Stimulated activated CD8-positive, alpha-beta memory T cell treated with anti-CD3 and anti-CD28 coated beads, Interleukin-4, amount 100 ng/mL, for 1 hour (primary cell): ENCODE data around the gene HDAC4.
"Not testable (repeated sequence)": the region's sequence is repeated elsewhere in the genome, so short reads cannot be mapped to it uniquely, and the experiment has no call there.

ENCODE experiments used
- DNase-seq, 2 donors: peaks; one replicate each; pipeline ENCODE4 v3.0.0-alpha.2; 2020; ENCODE audit warnings: low read depth in 2 of 2, low spot score in 1 of 2

Gene HDAC4

DNA sequence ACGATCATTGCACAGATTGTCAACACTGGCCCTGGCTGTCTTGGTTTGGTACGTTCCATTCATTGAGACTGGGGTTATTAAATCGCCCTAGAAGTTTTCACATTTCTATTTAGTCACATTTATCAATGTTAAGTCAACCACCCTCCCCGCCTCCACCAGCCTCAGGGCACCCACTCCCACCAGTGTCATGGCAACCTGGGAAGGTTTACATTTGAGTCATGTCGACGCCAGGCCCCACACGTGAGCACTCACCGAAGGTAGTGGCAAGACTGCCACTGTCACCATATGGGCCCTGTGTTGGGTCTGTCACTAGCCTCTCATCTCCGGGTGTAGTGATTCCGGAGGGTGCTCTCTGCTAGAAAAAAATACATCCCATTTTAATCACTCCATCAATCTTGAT, 358.8 kb downstream of the HDAC4 start:
- DNase-seq: no peak

GRCh38 chr2:239041062-239041461, 359.8 kb downstream of the HDAC4 start:
- no peak for DNase-seq

- no peak for DNase-seq
Measured at GRCh38 chr2:239040152-239040761, 360.6 kb downstream of the HDAC4 start.

DNA sequence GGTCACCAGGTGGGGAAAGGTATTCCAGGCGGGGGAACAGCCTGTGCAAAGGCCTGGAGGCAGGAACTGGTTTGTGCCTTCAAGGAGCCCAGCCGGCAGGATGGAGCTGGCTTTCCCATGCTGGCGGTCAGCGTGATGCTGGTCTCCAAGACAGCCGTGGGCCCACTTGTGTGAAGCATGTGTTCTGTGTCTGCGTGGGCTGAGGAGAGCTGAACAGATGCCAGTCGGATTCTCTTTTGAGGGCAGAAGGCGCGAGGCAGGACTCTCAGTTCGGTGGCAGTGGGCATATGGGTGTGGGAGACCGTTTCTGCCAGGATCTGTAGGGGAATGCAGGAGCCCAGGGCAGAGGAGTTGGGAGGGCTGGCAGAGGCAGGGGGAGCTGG, 361.4 kb downstream of the HDAC4 start:
- no peak for DNase-seq

DNA sequence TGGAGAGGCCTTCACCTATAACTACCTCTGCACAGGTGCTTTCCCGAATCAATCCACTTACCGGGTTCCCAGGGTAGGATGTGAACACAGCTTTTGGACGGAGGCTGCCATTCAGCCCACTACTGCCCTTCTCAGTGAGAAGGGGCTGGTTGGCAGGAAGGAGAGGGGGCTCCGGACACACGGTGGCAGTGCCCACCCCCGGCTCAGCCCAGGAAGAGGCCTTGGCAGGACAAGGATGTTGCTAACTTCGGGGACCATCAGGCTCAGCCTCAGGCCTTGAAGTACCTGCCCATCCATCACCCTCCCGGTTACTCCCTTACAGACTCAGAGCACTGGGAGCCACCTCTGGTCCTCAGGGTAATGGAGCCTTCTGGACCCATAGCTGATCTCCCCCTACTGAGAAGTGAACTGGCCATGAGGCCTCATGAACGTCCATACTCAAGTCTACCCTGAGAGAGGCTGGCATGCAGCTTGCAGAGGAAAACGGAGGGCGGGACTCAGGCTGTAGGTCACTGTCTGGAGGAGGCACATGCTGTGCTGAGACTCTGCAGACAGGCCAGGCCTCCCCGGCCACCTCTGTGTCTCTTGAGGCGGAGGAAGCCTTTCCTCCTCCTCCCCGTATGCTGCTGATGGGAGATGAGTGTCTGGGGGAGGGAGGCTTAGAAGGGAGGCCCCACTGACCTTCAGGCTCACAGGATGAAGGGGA, 361.9 kb downstream of the HDAC4 start:
- DNase-seq: no peak

DNA sequence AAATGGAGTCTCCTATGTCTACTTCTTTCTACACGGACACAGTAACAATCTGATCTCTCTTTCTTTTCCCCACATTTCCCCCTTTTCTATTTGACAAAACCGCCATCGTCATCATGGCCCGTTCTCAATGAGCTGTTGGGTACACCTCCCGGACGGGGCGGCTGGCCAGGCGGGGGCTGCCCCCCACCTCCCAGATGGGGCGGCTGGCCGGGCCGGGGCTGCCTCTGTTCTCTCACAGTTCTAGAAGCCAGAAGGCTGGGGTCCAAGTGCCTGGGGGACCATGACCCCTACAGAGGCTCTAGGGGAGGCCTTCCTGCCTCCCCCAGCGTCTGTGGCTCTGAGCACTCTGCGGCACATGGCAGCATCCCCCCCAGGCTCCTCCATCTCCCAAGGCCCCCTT, 362.5 kb downstream of the HDAC4 start:
- DNase-seq: not testable (repeated sequence)

DNA sequence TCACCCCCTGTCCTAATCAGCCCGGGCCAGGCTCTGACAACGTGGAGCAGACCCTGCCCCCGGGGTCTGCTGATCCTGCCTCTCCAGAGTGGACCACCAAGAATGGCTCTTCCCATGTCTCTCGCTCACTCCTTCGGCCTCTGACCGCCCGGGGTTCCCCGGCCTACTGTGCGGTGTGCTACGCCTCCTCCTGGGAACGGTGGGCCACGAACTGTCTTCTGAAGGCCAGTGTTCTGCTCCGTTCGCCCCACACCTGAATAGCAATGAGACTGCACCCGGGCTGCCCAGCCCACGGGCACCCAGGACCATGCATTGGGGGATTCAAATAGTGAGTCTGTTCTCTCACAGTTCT, 363.3 kb downstream of the HDAC4 start:
- DNase-seq: no peak

- no peak for DNase-seq
Measured at GRCh38 chr2:239036819-239037558, 363.8 kb downstream of the HDAC4 start.

GRCh38 chr2:239035997-239036731, 364.7 kb downstream of the HDAC4 start:
- no peak for DNase-seq

GRCh38 chr2:239035361-239035814, 365.4 kb downstream of the HDAC4 start:
- DNase-seq: peak; percentile 26 to 32

- DNase-seq: no peak
Measured at GRCh38 chr2:239034561-239035341, 366.1 kb downstream of the HDAC4 start.

DNA sequence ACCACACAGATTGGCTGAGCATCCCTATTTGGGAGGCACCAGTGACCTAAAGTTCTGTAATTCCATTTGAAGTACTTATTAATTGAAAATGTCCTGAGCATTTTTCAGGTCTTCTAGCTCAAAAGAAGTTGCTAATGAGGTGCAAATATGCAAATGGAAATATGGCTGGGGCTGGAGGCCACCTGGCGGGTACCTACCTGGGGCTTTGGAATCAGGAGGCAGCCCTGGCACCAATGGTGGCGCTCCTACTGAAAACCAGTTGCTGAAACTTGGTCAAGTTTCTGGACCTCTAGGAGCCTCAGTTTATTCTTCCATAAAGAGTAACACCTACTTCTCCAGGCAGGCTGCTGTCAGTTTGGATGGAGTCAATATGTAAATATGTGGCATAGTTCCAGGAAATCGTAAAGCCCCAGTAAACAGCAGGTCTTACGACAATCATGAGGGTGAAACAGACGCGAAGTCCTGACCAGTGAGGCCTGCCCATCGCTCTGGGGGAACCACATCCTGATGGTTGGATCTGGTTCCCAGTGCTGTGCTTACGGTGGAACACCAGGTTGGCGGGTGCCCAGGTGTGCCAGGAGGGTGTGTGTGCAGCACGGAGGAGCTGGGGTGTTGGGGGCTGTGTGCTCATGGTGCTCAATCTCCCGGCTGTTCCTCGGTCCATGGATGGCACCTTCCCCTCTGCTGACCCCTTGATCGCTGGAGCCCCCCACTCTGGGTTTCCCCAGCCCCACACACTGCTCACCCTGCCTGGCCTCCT, 366.8 kb downstream of the HDAC4 start:
- DNase-seq: no peak

- no peak for DNase-seq
Measured at GRCh38 chr2:239029958-239030357, 370.9 kb downstream of the HDAC4 start.

GRCh38 chr2:239028253-239028619, 372.6 kb downstream of the HDAC4 start:
- DNase-seq: no peak

GRCh38 chr2:239027391-239028252, 373.2 kb downstream of the HDAC4 start:
- DNase-seq: no peak

GRCh38 chr2:239026711-239027361, 374.0 kb downstream of the HDAC4 start:
- DNase-seq: no peak

DNA sequence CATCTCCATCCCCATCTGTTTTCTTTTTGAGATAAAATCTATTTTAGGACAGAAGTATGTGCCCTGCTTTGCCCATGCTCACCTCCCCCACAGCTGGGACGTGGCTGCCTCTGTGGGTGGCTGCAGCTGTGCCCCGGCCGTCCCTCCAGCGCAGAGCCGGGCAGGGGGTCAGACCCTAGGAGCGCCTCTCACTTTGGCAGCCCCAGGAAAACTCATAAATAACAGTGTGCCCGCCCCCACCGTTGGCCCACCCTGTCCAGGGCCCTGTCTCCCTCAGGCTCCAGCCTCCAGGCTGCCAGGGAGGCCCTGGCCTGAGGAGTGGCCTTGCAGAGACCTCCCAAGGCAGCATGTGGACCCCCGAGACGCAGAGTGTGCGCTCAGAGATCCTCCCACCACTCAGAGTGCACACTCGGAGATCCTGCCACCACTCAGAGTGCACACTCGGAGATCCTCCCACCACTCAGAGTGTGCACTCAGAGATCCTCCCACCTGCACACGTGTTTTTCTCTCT, 374.8 kb downstream of the HDAC4 start:
- DNase-seq: no peak

DNA sequence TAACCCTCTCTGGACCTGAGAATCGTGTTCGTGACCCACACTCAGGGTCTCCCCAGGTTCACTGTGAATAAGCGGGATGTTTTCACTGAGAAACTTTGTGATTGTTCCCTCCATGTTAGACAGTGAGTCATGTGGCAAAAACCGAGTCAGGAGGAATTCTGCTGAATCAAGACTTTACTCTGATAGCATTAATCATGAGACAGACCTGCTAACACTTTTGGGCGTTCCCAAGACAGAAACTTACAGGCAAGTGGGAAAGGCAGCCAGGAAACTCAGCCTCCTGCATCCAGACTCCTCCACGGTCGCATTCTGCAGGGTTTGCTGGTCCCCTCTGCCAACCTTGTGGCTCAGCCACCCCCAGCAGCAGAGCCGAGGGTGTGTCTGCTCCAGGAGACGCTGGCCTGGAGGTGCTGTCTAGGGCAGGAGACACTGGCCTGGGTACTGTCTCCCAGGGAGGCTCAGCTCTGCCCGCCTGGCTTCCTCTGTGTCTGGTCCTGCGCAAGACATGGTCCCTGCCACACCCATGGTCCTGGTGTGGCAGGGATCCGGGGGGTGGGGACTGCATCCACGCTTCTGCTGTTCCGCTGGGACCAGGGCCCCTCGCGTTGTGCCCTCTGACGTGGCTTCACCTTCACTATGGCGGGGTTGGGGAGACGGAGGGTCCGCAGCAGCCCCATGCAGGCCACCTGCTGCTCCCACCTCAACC, 375.6 kb downstream of the HDAC4 start:
- DNase-seq: no peak
